HG02885 (cell line): ENCODE data around the gene DCP2.

Source experiments
- ATAC-seq: cut with Tn5 transposase; IDR thresholded peaks from one replicate; pipeline ENCODE4 v1.9.1; 2021; ENCODE audit warnings: mild to moderate bottlenecking; ENCODE audit not compliant: unreplicated experiment, poor library complexity

DCP2 gene

GRCh38 chr5:113062869-113063508, 86.4 kb downstream of the DCP2 start:
- ATAC-seq = no peak

DNA sequence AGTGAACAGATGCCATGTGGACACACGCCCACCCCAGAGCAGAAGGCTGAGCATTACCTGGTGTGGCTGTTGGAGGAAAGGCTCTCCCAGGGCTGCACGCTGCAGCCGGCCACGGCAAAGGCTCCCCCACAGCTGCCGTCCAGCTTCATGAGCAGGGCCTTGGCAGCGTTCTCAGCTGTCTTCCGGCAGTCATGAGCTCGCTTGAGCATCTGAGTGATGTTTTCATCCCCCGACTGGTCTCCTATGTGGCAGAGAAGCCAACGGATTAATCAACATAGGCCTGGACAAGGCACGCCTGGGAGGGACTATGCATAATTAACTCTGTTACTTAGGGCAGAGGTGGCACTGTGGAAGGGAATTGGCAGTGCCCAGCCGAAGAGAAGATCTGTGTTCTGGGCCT, 87.3 kb downstream of the DCP2 start:
- ATAC-seq = no peak

DNA sequence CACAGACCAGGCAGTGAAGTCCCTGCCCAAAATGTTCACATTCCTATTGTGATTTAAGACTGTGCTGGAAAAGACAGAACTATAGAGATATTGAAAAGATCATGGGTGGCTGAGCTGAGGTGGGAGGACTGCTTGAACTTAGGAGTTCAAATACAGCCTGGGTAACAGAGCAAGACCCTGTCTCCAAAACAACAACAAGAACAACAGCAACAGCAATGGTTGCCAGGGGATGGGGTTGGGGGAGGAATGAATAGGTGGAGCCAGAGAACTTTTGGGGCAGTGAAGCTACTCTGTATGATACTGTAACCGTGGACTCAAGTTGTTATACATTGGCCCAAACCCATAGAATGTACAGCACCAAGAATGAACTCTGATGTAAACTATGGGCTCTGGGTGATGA, 88.2 kb downstream of the DCP2 start:
- no peak for ATAC-seq

DNA sequence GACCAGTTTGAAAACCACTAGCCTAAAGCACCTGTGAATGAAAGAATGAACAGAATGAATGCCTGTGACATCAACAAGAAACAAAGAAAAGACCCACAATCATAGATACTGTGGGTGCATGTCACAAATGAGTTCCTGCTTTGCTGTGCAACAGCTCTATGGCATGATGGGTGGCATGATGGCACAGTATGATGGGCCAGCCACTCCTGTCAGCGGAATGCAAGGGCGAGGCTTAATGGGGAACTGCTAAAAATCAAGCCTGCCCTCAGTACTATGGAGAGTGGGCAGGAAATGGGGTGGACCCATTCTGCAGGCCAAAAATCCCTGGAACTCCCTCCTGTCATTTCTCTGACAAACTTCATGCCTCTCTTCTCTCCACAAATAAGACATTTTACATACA, 89.0 kb downstream of the DCP2 start:
- no peak for ATAC-seq

- no peak for ATAC-seq
Measured at GRCh38 chr5:113067635-113068344, 91.2 kb downstream of the DCP2 start.

DNA sequence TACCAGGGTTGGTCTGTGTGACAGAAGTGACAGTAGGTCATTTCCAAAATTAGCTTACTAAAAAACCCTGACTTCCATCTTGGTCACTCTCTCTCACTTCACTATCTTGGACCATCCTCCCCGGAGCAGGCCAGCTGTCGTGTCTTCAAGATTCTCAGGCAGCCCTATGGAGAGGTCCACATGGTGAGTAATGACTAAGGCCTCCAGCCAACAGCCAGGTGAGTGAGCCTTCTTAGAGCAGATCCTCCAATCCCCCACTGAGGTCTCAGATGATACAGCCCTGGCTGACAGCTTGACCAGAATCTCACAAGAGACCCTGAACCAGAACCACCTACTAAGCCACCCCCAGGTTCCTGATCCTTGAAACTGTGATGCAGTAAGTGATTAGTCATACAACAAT, 92.0 kb downstream of the DCP2 start:
- ATAC-seq = no peak
